ENCODE results near the gene ZBTB43. TPM values are rescaled to one million over a fixed set of nuclear protein-coding genes. Genes with fewer than 3 reads are reported as not detected.
"Not testable (repeated sequence)": the region's sequence is repeated elsewhere in the genome, so short reads cannot be mapped to it uniquely, and the experiment has no call there.

ZBTB43 gene
- total RNA-seq, 1 experiment from 2014 or later: 32.4 TPM

DNA sequence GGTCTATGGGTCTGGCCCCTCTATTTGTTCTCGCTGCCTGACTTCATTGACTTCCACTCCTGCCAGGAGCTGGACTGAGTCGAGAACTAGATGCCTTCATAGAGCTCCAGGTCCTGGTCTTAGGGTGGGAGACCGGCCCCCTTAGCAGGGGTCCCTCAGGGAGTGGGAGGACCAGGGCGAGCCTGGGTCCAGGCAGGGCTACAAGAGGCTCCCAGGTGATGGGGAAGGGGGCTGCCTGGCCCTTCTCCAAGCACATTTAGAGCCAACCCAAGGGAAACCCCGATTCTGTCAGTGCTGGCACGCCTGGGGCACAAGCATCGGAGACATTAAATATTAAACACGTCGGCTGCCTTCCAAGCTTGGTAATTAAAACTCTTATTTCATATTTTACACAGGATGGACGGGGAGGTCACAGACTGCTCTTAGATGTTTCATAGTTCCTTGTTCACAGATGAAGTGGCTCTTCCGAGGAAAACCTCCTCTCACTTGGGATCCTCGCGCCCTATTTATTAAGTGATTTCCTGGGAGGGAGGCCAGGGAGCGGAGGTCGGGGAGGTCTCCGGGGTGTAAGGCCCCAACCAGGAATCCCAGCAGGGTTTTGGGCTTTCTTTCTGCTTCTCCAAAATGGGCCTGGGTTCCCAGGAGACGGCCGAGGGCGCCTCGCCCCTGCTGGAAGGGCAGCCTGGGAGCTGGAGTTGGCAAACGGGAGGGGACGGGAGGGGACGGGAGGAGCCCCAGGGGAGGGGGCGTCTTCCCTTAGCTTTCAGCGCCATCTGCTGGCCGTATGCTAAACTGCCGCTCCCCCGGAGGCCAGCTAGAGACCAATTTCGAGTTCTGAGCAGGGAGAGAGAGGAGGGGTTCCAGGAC lies 23.4 kb upstream of the ZBTB43 start:
- BruUV-seq (replicated peaks): no TSS peak
- ChIA-PET POLR2A (interaction anchor here (0.7 to 8.1 kb wide), 6 partner anchors 10 to 165 kb away, joined by 3 to 85 read pairs (median 6); partner anchors contain the start of gene ZBTB43), CTCF (interaction anchor here (0.6 to 11.8 kb wide), 34 partner anchors 8 to 750 kb away, joined by 3 to 358 read pairs (median 3); no protein-coding TSS in a partner anchor)
- Mint-ChIP-seq H3K9me3 (ENCODE audit: unreplicated experiment) (no peaks in the 10 kb centered on the region), H3K36me3 (ENCODE audit: insufficient read depth, unreplicated experiment) (no peaks in the 10 kb centered on the region), H3K27me3 (ENCODE audit: insufficient read depth, unreplicated experiment) (no peaks in the 10 kb centered on the region), H3K4me1 (ENCODE audit: insufficient read depth, unreplicated experiment) (peaks cover 5% of the 10 kb centered on the region), H3K4me3 (ENCODE audit: unreplicated experiment) (no peak overlapping the region), H3K27ac (ENCODE audit: low read depth, unreplicated experiment) (no peak overlapping the region)
- TF ChIP-seq, protein P1, sequence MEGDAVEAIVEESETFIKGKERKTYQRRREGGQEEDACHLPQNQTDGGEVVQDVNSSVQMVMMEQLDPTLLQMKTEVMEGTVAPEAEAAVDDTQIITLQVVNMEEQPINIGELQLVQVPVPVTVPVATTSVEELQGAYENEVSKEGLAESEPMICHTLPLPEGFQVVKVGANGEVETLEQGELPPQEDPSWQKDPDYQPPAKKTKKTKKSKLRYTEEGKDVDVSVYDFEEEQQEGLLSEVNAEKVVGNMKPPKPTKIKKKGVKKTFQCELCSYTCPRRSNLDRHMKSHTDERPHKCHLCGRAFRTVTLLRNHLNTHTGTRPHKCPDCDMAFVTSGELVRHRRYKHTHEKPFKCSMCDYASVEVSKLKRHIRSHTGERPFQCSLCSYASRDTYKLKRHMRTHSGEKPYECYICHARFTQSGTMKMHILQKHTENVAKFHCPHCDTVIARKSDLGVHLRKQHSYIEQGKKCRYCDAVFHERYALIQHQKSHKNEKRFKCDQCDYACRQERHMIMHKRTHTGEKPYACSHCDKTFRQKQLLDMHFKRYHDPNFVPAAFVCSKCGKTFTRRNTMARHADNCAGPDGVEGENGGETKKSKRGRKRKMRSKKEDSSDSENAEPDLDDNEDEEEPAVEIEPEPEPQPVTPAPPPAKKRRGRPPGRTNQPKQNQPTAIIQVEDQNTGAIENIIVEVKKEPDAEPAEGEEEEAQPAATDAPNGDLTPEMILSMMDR (IDR thresholded peaks at IDR 0.05; ENCODE audit: unreplicated experiment): peak; percentile 97
- DNase-seq (ENCODE audit: unreplicated experiment): peak; percentile 79
- intact Hi-C loops (cut with micrococcal nuclease): loop anchor here (1.0 to 2.0 kb wide), 3 partner anchors 76 to 281 kb away; no protein-coding TSS in a partner anchor

DNA sequence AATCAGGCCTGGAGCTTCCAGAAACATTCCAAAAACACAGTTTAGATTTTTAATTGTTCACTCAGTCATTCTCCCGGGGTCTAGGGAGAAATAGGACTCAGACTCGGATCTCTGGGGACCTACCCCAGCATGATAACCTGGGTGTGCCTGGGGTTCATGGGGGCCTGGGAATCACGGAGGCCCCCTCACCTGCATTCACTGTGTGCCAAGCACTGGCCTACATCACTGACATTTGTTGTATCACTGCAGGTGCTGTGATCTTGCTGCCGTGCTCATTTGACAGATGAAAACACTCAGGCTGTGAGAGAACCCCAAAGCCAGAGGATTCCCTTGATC lies 22.8 kb upstream of the ZBTB43 start:
- TF ChIP-seq, protein P1 (IDR thresholded peaks at IDR 0.05; ENCODE audit: unreplicated experiment): no peak
- DNase-seq (ENCODE audit: unreplicated experiment): no peak
- H3K27ac Mint-ChIP-seq (ENCODE audit: low read depth, unreplicated experiment): no peak overlapping the region
- no peak overlapping the region for H3K4me3 Mint-ChIP-seq (ENCODE audit: unreplicated experiment)
- BruUV-seq (replicated peaks): no TSS peak
- H3K36me3 Mint-ChIP-seq (ENCODE audit: insufficient read depth, unreplicated experiment): no peaks in the 10 kb centered on the region
- no peaks in the 10 kb centered on the region for H3K27me3 Mint-ChIP-seq (ENCODE audit: insufficient read depth, unreplicated experiment)
- no peaks in the 10 kb centered on the region for H3K9me3 Mint-ChIP-seq (ENCODE audit: unreplicated experiment)
- ChIA-PET POLR2A (interaction anchor here (0.7 to 8.1 kb wide), 6 partner anchors 9 to 166 kb away, joined by 3 to 85 read pairs (median 6); partner anchors contain the start of gene ZBTB43), CTCF (interaction anchor here (0.6 to 11.8 kb wide), 31 partner anchors 7 to 750 kb away, joined by 3 to 358 read pairs (median 3); no protein-coding TSS in a partner anchor)
- H3K4me1 Mint-ChIP-seq (ENCODE audit: insufficient read depth, unreplicated experiment): peaks cover 5% of the 10 kb centered on the region
- intact Hi-C loops (cut with micrococcal nuclease): no loop called here

DNA sequence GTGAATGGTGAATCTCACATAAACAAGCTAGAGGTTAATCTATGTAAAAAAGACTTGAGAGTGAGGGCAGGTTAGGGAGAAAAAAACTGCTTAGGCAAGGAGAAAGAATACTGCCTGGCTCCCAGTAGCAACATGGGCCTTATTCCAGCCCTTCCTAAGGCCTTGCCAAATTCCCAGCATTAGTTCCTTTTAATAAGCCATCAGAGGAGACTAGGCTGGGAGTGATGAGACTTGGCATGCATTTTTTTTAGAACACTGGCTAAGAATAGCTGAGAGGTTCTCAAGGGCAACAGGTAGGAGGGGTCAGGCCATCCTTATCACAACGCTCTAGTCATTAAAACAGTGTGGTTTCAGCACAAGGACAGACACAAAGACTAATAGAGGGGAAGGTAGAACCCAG lies 20.9 kb upstream of the ZBTB43 start:
- no peak for DNase-seq (ENCODE audit: unreplicated experiment)
- CTCF ChIA-PET: interaction anchor here (0.7 to 11.8 kb wide), 7 partner anchors 14 to 172 kb away, joined by 3 to 358 read pairs (median 3); partner anchors contain the start of gene ZBTB34
- Mint-ChIP-seq H3K27ac (ENCODE audit: low read depth, unreplicated experiment) (no peak overlapping the region), H3K4me1 (ENCODE audit: insufficient read depth, unreplicated experiment) (peaks cover 20% of the 10 kb centered on the region), H3K9me3 (ENCODE audit: unreplicated experiment) (no peaks in the 10 kb centered on the region), H3K27me3 (ENCODE audit: insufficient read depth, unreplicated experiment) (no peaks in the 10 kb centered on the region), H3K36me3 (ENCODE audit: insufficient read depth, unreplicated experiment) (no peaks in the 10 kb centered on the region), H3K4me3 (ENCODE audit: unreplicated experiment) (no peak overlapping the region)
- POLR2A ChIA-PET: interaction anchor here (2.0 to 8.1 kb wide), 3 partner anchors 10 to 78 kb away, joined by 7 to 85 read pairs (median 19); partner anchors contain the start of gene ZBTB43
- intact Hi-C loops (cut with micrococcal nuclease): no loop called here
- no TSS peak for BruUV-seq (replicated peaks)
- TF ChIP-seq, protein P1 (IDR thresholded peaks at IDR 0.05; ENCODE audit: unreplicated experiment): no peak

DNA sequence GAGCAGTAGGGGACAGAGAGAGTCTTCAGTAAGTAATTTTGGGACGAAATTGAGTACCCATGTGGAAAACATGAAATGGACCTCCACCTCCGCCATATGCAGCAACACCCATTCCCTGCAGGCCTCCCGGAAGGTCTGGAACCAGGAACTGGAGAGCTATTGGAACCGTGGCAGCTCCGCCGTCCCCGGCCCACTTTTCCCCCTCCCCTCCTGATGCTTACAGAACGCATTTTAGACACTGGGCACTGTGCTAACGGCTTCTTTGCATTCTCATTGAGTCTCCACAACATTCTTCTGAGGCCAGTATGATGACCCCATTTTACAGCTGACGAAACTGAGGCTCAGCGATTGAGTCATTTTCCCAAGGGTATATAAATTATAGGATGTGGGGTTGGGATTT lies 20.4 kb upstream of the ZBTB43 start:
- H3K4me3 Mint-ChIP-seq (ENCODE audit: unreplicated experiment): no peak overlapping the region
- H3K36me3 Mint-ChIP-seq (ENCODE audit: insufficient read depth, unreplicated experiment): no peaks in the 10 kb centered on the region
- peaks cover 25% of the 10 kb centered on the region for H3K4me1 Mint-ChIP-seq (ENCODE audit: insufficient read depth, unreplicated experiment)
- no peak overlapping the region for H3K27ac Mint-ChIP-seq (ENCODE audit: low read depth, unreplicated experiment)
- CTCF ChIA-PET: interaction anchor here (0.7 to 11.8 kb wide), 5 partner anchors 14 to 172 kb away, joined by 3 to 358 read pairs (median 4); partner anchors contain the start of gene ZBTB34
- TF ChIP-seq, protein P1 (IDR thresholded peaks at IDR 0.05; ENCODE audit: unreplicated experiment): no peak
- no TSS peak for BruUV-seq (replicated peaks)
- no peak for DNase-seq (ENCODE audit: unreplicated experiment)
- intact Hi-C loops (cut with micrococcal nuclease): no loop called here
- POLR2A ChIA-PET: interaction anchor here (0.7 to 8.1 kb wide), 4 partner anchors 10 to 414 kb away, joined by 3 to 85 read pairs (median 13); partner anchors contain the start of gene ZBTB43
- H3K27me3 Mint-ChIP-seq (ENCODE audit: insufficient read depth, unreplicated experiment): no peaks in the 10 kb centered on the region
- no peaks in the 10 kb centered on the region for H3K9me3 Mint-ChIP-seq (ENCODE audit: unreplicated experiment)

DNA sequence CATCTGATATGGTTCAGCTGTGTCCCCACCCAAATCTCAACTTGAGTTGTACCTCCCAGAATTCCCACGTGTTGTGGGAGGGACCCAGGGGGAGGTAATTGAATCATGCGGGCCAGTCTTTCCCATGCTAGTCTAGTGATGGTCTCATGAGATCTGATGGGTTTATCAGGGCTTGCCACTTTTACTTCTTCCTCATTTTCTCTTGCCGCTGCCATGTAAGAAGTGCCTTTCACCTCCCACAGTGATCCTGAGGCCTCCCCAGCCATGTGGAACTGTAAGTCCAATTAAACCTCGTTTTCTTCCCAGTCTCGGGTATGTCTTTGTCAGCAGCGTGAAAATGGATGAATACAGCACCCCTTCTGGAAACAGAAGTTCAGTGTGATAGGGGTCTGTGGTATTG lies 20.0 kb upstream of the ZBTB43 start:
- H3K27ac Mint-ChIP-seq (ENCODE audit: low read depth, unreplicated experiment); BruUV-seq (replicated peaks); H3K27me3 Mint-ChIP-seq (ENCODE audit: insufficient read depth, unreplicated experiment); H3K36me3 Mint-ChIP-seq (ENCODE audit: insufficient read depth, unreplicated experiment); intact Hi-C loops (cut with micrococcal nuclease); DNase-seq (ENCODE audit: unreplicated experiment); H3K4me3 Mint-ChIP-seq (ENCODE audit: unreplicated experiment); H3K9me3 Mint-ChIP-seq (ENCODE audit: unreplicated experiment): not testable (repeated sequence)
- ChIA-PET POLR2A (interaction anchor here (0.7 to 8.1 kb wide), 3 partner anchors 21 to 413 kb away, joined by 3 to 85 read pairs (median 19); partner anchors contain the start of gene ZBTB43), CTCF (interaction anchor here (1.2 to 11.8 kb wide), 3 partner anchors 76 to 173 kb away, joined by 3 to 358 read pairs (median 5); partner anchors contain the start of gene ZBTB34)
- H3K4me1 Mint-ChIP-seq (ENCODE audit: insufficient read depth, unreplicated experiment): peaks cover 29% of the 10 kb centered on the region
